ENCODE results near the gene GPRASP2. TPM values are rescaled to one million over a fixed set of nuclear protein-coding genes. Genes with fewer than 3 reads are reported as not detected.

The GPRASP2 gene
- total and polyA plus RNA-seq, 2 experiments from 2014 or later: 23.8 to 36.7 TPM

DNA sequence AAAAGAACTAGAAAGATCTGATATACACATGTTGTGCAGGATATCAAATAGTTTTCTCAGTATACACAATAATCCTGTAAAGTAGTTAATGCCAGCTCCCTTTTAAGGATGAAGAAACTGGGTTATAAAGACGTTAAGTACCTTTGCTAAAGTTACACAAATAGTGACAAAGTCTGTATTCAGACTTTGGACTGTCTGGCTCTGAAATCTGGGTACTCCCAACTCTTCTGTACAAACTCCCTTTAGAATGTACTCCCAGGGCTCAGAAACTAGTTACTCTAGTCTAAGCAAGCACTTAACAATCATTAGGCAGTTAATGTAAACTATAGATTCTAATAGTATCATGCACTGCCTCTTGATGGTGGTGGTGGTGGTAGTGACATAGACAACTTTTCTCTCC, 15.5 kb downstream of the GPRASP2 start:
- Histone ChIP-seq H3K27ac (no peak overlapping the region), H3K36me3 (no peaks in the 10 kb centered on the region), H3K4me3 (no peak overlapping the region), H3K9me3 (ENCODE audit: low read depth) (no peaks in the 10 kb centered on the region), H3K27me3 (no peaks in the 10 kb centered on the region), H3K4me1 (ENCODE audit: low read depth) (no peaks in the 10 kb centered on the region)
- TF ChIP-seq, protein P1, sequence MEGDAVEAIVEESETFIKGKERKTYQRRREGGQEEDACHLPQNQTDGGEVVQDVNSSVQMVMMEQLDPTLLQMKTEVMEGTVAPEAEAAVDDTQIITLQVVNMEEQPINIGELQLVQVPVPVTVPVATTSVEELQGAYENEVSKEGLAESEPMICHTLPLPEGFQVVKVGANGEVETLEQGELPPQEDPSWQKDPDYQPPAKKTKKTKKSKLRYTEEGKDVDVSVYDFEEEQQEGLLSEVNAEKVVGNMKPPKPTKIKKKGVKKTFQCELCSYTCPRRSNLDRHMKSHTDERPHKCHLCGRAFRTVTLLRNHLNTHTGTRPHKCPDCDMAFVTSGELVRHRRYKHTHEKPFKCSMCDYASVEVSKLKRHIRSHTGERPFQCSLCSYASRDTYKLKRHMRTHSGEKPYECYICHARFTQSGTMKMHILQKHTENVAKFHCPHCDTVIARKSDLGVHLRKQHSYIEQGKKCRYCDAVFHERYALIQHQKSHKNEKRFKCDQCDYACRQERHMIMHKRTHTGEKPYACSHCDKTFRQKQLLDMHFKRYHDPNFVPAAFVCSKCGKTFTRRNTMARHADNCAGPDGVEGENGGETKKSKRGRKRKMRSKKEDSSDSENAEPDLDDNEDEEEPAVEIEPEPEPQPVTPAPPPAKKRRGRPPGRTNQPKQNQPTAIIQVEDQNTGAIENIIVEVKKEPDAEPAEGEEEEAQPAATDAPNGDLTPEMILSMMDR (IDR thresholded peaks at IDR 0.05; ENCODE audit: low read depth, low read length): no peak
- DNase-seq (ENCODE audit: low read depth in 1 of 2, low spot score in 1 of 2): no peak

DNA sequence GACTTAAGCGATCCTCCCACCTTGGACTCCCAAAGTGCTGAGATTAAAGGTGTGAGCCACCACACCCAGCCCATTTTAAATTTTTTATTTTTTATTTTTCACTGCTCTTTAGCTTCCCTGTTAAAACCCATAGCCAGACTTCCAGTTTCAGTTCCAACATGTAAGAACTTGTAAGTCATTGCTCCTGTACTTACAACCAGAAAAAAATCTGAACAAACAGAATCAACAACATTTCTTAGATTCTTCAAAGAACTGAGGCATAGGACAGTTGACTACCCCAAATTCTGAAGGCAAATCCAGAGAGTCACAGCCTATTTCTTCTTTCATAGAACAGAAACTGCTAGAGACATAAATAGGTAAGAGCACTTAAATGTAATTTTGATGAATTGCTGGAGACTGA, 16.4 kb downstream of the GPRASP2 start:
- Histone ChIP-seq H3K27me3 (no peaks in the 10 kb centered on the region), H3K9me3 (ENCODE audit: low read depth) (no peaks in the 10 kb centered on the region), H3K4me3 (no peak overlapping the region), H3K36me3 (no peaks in the 10 kb centered on the region), H3K4me1 (ENCODE audit: low read depth) (no peaks in the 10 kb centered on the region), H3K27ac (no peak overlapping the region)
- no peak for DNase-seq (ENCODE audit: low read depth in 1 of 2, low spot score in 1 of 2)
- TF ChIP-seq, protein P1 (IDR thresholded peaks at IDR 0.05; ENCODE audit: low read depth, low read length): no peak

- TF ChIP-seq, protein P1 (IDR thresholded peaks at IDR 0.05; ENCODE audit: low read depth, low read length): no peak
- Histone ChIP-seq H3K4me3 (no peak overlapping the region), H3K27me3 (no peaks in the 10 kb centered on the region), H3K36me3 (no peaks in the 10 kb centered on the region), H3K4me1 (ENCODE audit: low read depth) (no peaks in the 10 kb centered on the region), H3K27ac (no peak overlapping the region), H3K9me3 (ENCODE audit: low read depth) (no peaks in the 10 kb centered on the region)
- DNase-seq (ENCODE audit: low read depth in 1 of 2, low spot score in 1 of 2): peak; percentile 10 to 21
Observed at GRCh38 chrX:102739657-102740056, 27.4 kb downstream of the GPRASP2 start.

GRCh38 chrX:102744307-102744706, 32.1 kb downstream of the GPRASP2 start:
- TF ChIP-seq, protein P1 (IDR thresholded peaks at IDR 0.05; ENCODE audit: low read depth, low read length): no peak
- Histone ChIP-seq H3K27me3 (no peaks in the 10 kb centered on the region), H3K4me1 (ENCODE audit: low read depth) (no peaks in the 10 kb centered on the region), H3K9me3 (ENCODE audit: low read depth) (no peaks in the 10 kb centered on the region), H3K27ac (no peak overlapping the region), H3K36me3 (no peaks in the 10 kb centered on the region), H3K4me3 (no peak overlapping the region)
- DNase-seq (ENCODE audit: low read depth in 1 of 2, low spot score in 1 of 2): no peak

- DNase-seq (ENCODE audit: low read depth in 1 of 2, low spot score in 1 of 2): peak in 1 of 2 donors; percentile 4
- peak overlapping the region; percentile 40 for H3K4me3 ChIP-seq
- TF ChIP-seq, protein P1 (IDR thresholded peaks at IDR 0.05; ENCODE audit: low read depth, low read length): no peak
- no peaks in the 10 kb centered on the region for H3K4me1 ChIP-seq (ENCODE audit: low read depth)
- no peaks in the 10 kb centered on the region for H3K27me3 ChIP-seq
- H3K27ac ChIP-seq: no peak overlapping the region
- H3K9me3 ChIP-seq (ENCODE audit: low read depth): no peaks in the 10 kb centered on the region
- no peaks in the 10 kb centered on the region for H3K36me3 ChIP-seq
Observed at GRCh38 chrX:102745513-102745856, 33.2 kb downstream of the GPRASP2 start.

All from cardiac muscle cell (in vitro differentiated cells and primary cell).